Measurements from ENCODE around the gene ZNF487. TPM values are rescaled to one million over a fixed set of nuclear protein-coding genes. Genes with fewer than 3 reads are reported as not detected.

The ZNF487 gene
- total RNA-seq, 1 donor from 2014 or later: 2.0 TPM

GRCh38 chr10:43395571-43396060, 41.3 kb upstream of the ZNF487 start:
- H3K27me3 ChIP-seq: no peaks in the 10 kb centered on the region
- peak overlapping the region; percentile 24 for H3K9ac ChIP-seq
- H2AFZ ChIP-seq (replicated peaks): no peak overlapping the region
- H3K36me3 Mint-ChIP-seq: peaks cover 38% of the 10 kb centered on the region
- H3K79me2 ChIP-seq (ENCODE audit: low read depth): peaks cover 99% of the 10 kb centered on the region
- DNase-seq (ENCODE audit: low spot score): no peak
- peaks cover 6% of the 10 kb centered on the region for H3K27me3 Mint-ChIP-seq (ENCODE audit: insufficient read depth, low read depth)
- no peaks in the 10 kb centered on the region for H3K9me3 ChIP-seq (ENCODE audit: low read depth)
- H3K27ac Mint-ChIP-seq: peak overlapping the region; percentile 91
- H3K4me1 Mint-ChIP-seq: peaks cover 45% of the 10 kb centered on the region
- H3K36me3 ChIP-seq: peaks cover 19% of the 10 kb centered on the region
- peaks cover 90% of the 10 kb centered on the region for H4K20me1 ChIP-seq (ENCODE audit: low read depth)
- peaks cover 71% of the 10 kb centered on the region for H3F3A ChIP-seq (ENCODE audit: low read depth)
- H3K9me3 Mint-ChIP-seq: peaks cover 2% of the 10 kb centered on the region
- H3K4me3 ChIP-seq: peak overlapping the region; percentile 66
- no peak overlapping the region for H3K27ac ChIP-seq
- H3K4me2 ChIP-seq: peak overlapping the region; percentile 87
- TF ChIP-seq EZH2phosphoT487 (IDR thresholded peaks at IDR 0.05) (no peak), EZH2 (IDR thresholded peaks at IDR 0.05) (peak; percentile 23)
- H3K4me1 ChIP-seq: peaks cover 31% of the 10 kb centered on the region
- peak overlapping the region; percentile 90 for H3K4me3 Mint-ChIP-seq

DNA sequence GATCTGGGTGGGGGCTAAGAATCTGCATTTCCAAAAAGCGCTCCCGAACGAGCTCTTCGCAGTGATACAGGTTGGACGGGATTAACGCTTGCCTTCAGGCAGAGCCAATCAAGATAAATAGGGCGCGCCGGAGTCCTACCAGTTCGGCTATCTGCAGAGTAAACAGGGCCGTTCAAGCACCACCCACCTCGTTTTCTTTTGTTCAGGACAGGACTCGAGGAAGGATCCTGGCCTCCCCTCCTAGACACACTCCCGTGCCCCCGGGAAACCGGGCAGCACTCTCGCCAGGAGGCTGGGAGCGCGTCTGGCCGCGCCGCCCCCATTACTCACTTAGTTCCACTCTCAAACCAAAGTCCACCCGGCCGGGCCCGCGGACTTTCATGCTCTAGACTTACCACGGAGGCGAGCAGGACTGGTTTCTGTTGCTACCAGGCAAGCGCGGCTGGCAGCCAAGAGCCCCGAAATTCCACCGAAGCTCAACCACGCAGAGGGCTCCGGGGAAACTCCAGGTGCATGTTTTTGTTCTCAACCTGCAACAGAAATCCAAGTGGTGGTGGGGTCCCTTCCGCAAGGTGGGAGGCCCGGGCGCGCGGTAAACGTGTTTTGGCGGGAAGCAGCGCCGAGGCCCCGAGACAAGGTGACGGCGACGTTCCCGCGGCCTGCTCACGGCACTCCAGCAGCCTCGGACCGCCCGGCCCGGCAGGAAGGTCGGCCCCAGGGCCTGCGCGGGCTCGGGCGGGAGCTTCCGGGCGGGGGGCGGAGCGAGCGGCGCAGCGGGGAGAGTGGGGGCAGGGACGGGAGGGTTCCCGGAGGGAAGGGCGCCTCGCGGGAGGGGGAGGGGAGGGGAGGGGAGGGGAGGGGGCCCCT, 40.6 kb upstream of the ZNF487 start:
- Histone ChIP-seq H3K27ac (peak overlapping the region; percentile 91), H4K20me1 (ENCODE audit: low read depth) (peaks cover 90% of the 10 kb centered on the region), H3K4me3 (peak overlapping the region; percentile 66), H3K9me3 (ENCODE audit: low read depth) (no peaks in the 10 kb centered on the region), H3K36me3 (peaks cover 19% of the 10 kb centered on the region), H2AFZ (replicated peaks) (peak overlapping the region; percentile 9), H3K9ac (peak overlapping the region; percentile 24), H3K27me3 (no peaks in the 10 kb centered on the region), H3K79me2 (ENCODE audit: low read depth) (peaks cover 99% of the 10 kb centered on the region), H3K4me2 (peak overlapping the region; percentile 87), H3F3A (ENCODE audit: low read depth) (peaks cover 72% of the 10 kb centered on the region), H3K4me1 (peaks cover 36% of the 10 kb centered on the region)
- H3K4me1 Mint-ChIP-seq: peaks cover 48% of the 10 kb centered on the region
- TF ChIP-seq EZH2 (IDR thresholded peaks at IDR 0.05) (no peak), EZH2phosphoT487 (IDR thresholded peaks at IDR 0.05) (peak; percentile 38)
- TF ChIP-seq, protein P1, sequence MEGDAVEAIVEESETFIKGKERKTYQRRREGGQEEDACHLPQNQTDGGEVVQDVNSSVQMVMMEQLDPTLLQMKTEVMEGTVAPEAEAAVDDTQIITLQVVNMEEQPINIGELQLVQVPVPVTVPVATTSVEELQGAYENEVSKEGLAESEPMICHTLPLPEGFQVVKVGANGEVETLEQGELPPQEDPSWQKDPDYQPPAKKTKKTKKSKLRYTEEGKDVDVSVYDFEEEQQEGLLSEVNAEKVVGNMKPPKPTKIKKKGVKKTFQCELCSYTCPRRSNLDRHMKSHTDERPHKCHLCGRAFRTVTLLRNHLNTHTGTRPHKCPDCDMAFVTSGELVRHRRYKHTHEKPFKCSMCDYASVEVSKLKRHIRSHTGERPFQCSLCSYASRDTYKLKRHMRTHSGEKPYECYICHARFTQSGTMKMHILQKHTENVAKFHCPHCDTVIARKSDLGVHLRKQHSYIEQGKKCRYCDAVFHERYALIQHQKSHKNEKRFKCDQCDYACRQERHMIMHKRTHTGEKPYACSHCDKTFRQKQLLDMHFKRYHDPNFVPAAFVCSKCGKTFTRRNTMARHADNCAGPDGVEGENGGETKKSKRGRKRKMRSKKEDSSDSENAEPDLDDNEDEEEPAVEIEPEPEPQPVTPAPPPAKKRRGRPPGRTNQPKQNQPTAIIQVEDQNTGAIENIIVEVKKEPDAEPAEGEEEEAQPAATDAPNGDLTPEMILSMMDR (IDR thresholded peaks at IDR 0.05): no peak
- H3K27ac Mint-ChIP-seq: peak overlapping the region; percentile 91
- H3K27me3 Mint-ChIP-seq (ENCODE audit: insufficient read depth, low read depth): peaks cover 6% of the 10 kb centered on the region
- peaks cover 36% of the 10 kb centered on the region for H3K36me3 Mint-ChIP-seq
- DNase-seq (ENCODE audit: low spot score): peak; percentile 93
- H3K9me3 Mint-ChIP-seq: peaks cover 2% of the 10 kb centered on the region
- H3K4me3 Mint-ChIP-seq: peak overlapping the region; percentile 90

DNA sequence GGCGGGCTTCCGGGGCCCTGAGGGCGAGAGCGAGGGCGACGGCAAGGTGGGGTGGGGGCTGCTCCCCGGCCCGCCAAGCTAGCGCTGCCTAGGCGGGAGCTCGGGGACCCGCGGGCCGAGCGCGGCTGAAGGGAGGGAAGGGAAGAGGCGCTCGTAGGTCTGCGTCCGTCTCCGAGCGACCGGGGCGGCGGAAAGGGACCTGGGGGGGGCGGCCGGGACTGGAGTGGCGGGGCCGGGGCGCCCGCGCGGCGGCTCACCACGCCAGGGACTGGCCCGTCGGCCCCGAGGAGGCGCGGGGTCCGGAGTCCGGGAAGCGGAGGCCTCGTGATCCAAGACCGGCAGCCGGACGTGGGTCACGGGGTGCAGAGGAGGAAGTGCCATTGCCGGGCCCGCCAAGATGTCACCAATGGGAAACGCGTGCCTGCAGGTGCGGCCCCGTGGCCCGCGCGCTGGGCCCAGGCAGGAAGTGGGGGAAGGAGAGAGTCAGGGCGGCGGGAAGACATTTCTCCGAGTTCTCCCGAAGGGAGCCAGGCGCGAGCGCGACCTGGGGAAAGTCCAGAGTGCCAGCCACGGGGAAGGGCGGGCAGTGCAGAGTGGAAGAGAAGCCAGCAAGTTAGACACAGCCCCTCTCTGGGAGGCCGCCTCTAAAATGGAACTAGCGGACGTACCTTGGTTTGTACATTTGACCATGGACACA, 39.8 kb upstream of the ZNF487 start:
- Histone ChIP-seq H3K4me2 (peak overlapping the region; percentile 87), H3K27me3 (no peaks in the 10 kb centered on the region), H3K36me3 (peaks cover 19% of the 10 kb centered on the region), H3K27ac (peak overlapping the region; percentile 91), H2AFZ (replicated peaks) (peak overlapping the region; percentile 9), H4K20me1 (ENCODE audit: low read depth) (peaks cover 90% of the 10 kb centered on the region), H3F3A (ENCODE audit: low read depth) (peaks cover 73% of the 10 kb centered on the region), H3K4me3 (peak overlapping the region; percentile 66), H3K9me3 (ENCODE audit: low read depth) (no peaks in the 10 kb centered on the region), H3K79me2 (ENCODE audit: low read depth) (peaks cover 99% of the 10 kb centered on the region), H3K9ac (no peak overlapping the region), H3K4me1 (peaks cover 44% of the 10 kb centered on the region)
- peak overlapping the region; percentile 97 for H3K27ac Mint-ChIP-seq
- H3K4me3 Mint-ChIP-seq: peak overlapping the region; percentile 91
- peaks cover 56% of the 10 kb centered on the region for H3K4me1 Mint-ChIP-seq
- H3K27me3 Mint-ChIP-seq (ENCODE audit: insufficient read depth, low read depth): peaks cover 6% of the 10 kb centered on the region
- TF ChIP-seq, protein P1 (IDR thresholded peaks at IDR 0.05): no peak
- TF ChIP-seq EZH2phosphoT487 (IDR thresholded peaks at IDR 0.05) (no peak), EZH2 (IDR thresholded peaks at IDR 0.05) (no peak)
- H3K36me3 Mint-ChIP-seq: peaks cover 33% of the 10 kb centered on the region
- DNase-seq (ENCODE audit: low spot score): peak; percentile 90
- no peaks in the 10 kb centered on the region for H3K9me3 Mint-ChIP-seq

All from neural progenitor cell (in vitro differentiated cells).